ENCODE data around the gene KRTAP9-3. TPM values are rescaled to one million over a fixed set of nuclear protein-coding genes. Genes with fewer than 3 reads are reported as not detected.
"Not testable (repeated sequence)": the region's sequence is repeated elsewhere in the genome, so short reads cannot be mapped to it uniquely, and the experiment has no call there.

Gene KRTAP9-3
- total and polyA plus RNA-seq, 2 experiments from 2014 or later: not detected

- Histone ChIP-seq H3K27me3 (ENCODE audit: insufficient read depth) (no peaks in the 10 kb centered on the region), H3K4me3 (no peak overlapping the region), H3K4me1 (ENCODE audit: insufficient read depth) (no peaks in the 10 kb centered on the region), H3F3A (replicated peaks; ENCODE audit: low read depth) (no peaks in the 10 kb centered on the region), H3K9me2 (ENCODE audit: insufficient read depth) (no peaks in the 10 kb centered on the region), H3K79me2 (replicated peaks; ENCODE audit: insufficient read depth) (no peaks in the 10 kb centered on the region), H3K4me2 (no peak overlapping the region), H2AFZ (no peak overlapping the region), H3K36me3 (ENCODE audit: insufficient read depth) (no peaks in the 10 kb centered on the region), H3K27ac (ENCODE audit: low read depth) (no peak overlapping the region), H4K20me1 (replicated peaks; ENCODE audit: insufficient read depth) (no peaks in the 10 kb centered on the region)
- Mint-ChIP-seq H3K4me1 (no peaks in the 10 kb centered on the region), H3K27ac (no peak overlapping the region), H3K4me3 (no peak overlapping the region), H3K27me3 (ENCODE audit: insufficient read depth, low read depth, poor library complexity) (no peaks in the 10 kb centered on the region), H3K9me3 (no peaks in the 10 kb centered on the region), H3K36me3 (ENCODE audit: low read depth) (no peaks in the 10 kb centered on the region)
- DNase-seq (ENCODE audit: low spot score) (no peak), ATAC-seq (no peak)
- TF ChIP-seq REST (IDR thresholded peaks at IDR 0.05; ENCODE audit: unreplicated experiment) (no peak), JUNB (IDR thresholded peaks at IDR 0.05; ENCODE audit: unreplicated experiment) (no peak), STAT1 (IDR thresholded peaks at IDR 0.05; ENCODE audit: unreplicated experiment) (no peak), ZNF331 (CRISPR knock-in tag; IDR thresholded peaks at IDR 0.05; ENCODE audit: low read depth) (no peak)
Observed at GRCh38 chr17:41223821-41224220, 8.4 kb upstream of the KRTAP9-3 start.

- H3K79me2 ChIP-seq (replicated peaks; ENCODE audit: insufficient read depth): no peaks in the 10 kb centered on the region
- no peaks in the 10 kb centered on the region for H3K36me3 Mint-ChIP-seq (ENCODE audit: low read depth)
- no peaks in the 10 kb centered on the region for H3K9me3 Mint-ChIP-seq
- H3K4me3 ChIP-seq: no peak overlapping the region
- no peak overlapping the region for H3K27ac ChIP-seq (ENCODE audit: low read depth)
- no peak for DNase-seq (ENCODE audit: low spot score)
- H3K36me3 ChIP-seq (ENCODE audit: insufficient read depth): no peaks in the 10 kb centered on the region
- no peaks in the 10 kb centered on the region for H3F3A ChIP-seq (replicated peaks; ENCODE audit: low read depth)
- no peak for ATAC-seq
- H3K27me3 ChIP-seq (ENCODE audit: insufficient read depth): no peaks in the 10 kb centered on the region
- H3K27me3 Mint-ChIP-seq (ENCODE audit: insufficient read depth, low read depth, poor library complexity): no peaks in the 10 kb centered on the region
- no peak overlapping the region for H2AFZ ChIP-seq
- no peaks in the 10 kb centered on the region for H3K4me1 Mint-ChIP-seq
- H3K27ac Mint-ChIP-seq: no peak overlapping the region
- no peaks in the 10 kb centered on the region for H3K4me1 ChIP-seq (ENCODE audit: insufficient read depth)
- H3K4me2 ChIP-seq: no peak overlapping the region
- H3K9me2 ChIP-seq (ENCODE audit: insufficient read depth): no peaks in the 10 kb centered on the region
- H3K4me3 Mint-ChIP-seq: no peak overlapping the region
- H4K20me1 ChIP-seq (replicated peaks; ENCODE audit: insufficient read depth): no peaks in the 10 kb centered on the region
- no peak for TF ChIP-seq JUNB (IDR thresholded peaks at IDR 0.05; ENCODE audit: unreplicated experiment)
Observed at GRCh38 chr17:41226051-41226450, 6.2 kb upstream of the KRTAP9-3 start.

GRCh38 chr17:41226598-41227095, 5.6 kb upstream of the KRTAP9-3 start, which contains the start of gene KRTAP9-2:
KRTAP9-2 (plus strand) TSS chr17:41226648; CDS start chr17:41226655, 7 bp downstream.
- not testable (repeated sequence) for ATAC-seq; H3F3A ChIP-seq (replicated peaks; ENCODE audit: low read depth); H3K4me2 ChIP-seq; H3K36me3 Mint-ChIP-seq (ENCODE audit: low read depth); H3K9me3 Mint-ChIP-seq; H3K27me3 Mint-ChIP-seq (ENCODE audit: insufficient read depth, low read depth, poor library complexity); H3K79me2 ChIP-seq (replicated peaks; ENCODE audit: insufficient read depth); H3K9me2 ChIP-seq (ENCODE audit: insufficient read depth); H3K4me1 Mint-ChIP-seq; H3K27me3 ChIP-seq (ENCODE audit: insufficient read depth); H3K4me1 ChIP-seq (ENCODE audit: insufficient read depth); H2AFZ ChIP-seq; H4K20me1 ChIP-seq (replicated peaks; ENCODE audit: insufficient read depth); H3K27ac ChIP-seq (ENCODE audit: low read depth); H3K4me3 ChIP-seq; DNase-seq (ENCODE audit: low spot score); H3K4me3 Mint-ChIP-seq; H3K36me3 ChIP-seq (ENCODE audit: insufficient read depth); H3K27ac Mint-ChIP-seq
